HG02610 (cell line): ENCODE results near the gene ACOX1.

Experiments used
- ATAC-seq: cut with Tn5 transposase; IDR thresholded peaks from one replicate; pipeline ENCODE4 v1.9.1; 2021; ENCODE audit warnings: mild to moderate bottlenecking, moderate library complexity; ENCODE audit not compliant: unreplicated experiment

The ACOX1 gene

DNA sequence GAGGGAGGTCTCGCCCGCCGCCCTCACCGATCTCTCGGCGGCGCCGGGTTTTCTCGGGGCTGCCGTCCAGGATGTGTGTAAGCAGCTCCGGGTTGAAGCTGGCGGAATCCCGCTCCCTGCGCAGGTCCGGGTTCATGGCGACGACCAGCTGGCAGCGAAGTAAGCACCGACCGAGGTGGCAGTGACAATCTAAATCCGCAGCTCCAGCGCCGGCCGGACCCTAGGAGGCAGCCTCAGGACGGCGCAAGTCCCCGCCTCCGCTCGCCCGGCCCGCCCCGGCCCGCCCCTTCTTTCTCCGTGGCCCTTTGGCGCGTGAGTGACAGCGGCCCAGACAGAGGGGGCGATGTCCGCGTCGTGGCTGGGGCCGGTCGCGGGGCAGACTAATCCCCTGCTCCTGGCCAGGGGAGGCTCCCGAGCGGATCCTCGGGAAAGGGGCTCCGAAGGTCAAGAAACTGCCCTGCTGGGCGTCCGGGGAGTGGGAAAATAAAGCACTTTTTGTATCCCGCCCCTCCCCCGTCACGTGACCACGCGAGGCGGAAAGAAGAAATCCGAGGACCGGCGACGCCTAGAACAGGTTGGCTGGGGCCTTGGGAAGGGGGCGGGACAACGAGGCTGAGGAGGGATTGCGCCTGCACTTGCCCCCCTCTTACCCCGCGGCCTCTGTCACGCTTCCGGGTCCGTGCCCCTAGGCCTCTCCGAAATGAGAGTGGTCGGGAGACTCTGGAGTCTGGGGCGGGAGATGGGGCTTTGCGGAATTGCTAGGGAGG lies at the start of gene ACOX1, which contains the start of gene TEN1:
Gene ACOX1 (minus strand): TSS at position 229 of the 767 bp plus-strand sequence. CDS start 93 bp downstream, at position 136.
Gene TEN1 (plus strand): TSS at position 303 of the 767 bp plus-strand sequence. CDS start 6,953 bp downstream, outside the sequence.
- peak; percentile 90 for ATAC-seq

DNA sequence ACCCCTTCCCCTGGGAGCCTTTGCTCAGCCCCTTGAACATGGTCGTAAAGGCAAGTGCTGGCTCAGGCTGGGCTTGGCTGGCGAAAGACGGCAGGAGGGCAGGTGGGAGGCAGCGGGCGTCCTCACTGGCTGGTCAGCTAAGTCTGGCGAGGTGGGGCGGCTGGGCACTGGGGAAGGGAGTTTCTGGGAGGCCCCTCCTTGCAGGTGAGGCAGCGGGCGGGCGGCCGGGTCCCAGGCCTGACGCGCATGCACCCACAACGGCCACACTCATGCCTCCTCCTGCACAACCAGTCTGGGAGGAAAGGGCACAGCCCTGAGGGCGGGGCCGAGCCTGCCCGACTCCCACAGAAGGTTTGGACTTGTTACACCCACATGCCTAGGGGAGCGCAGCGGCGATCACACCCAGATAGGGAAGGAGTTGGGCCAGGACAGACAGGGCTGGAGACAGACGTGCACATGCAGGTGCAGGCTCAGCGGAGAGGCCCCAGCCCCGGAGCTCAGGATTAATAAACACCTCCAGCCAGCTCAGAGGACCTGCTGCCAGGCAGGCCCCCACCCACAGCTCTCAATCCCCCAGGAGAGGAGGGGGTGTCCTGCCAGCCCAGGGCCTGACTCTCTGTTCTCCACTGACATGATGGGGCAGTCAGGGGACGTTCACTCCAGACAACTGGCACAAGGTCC lies 48.3 kb upstream of the ACOX1 start, which contains the start of gene EVPL:
Gene EVPL (minus strand): TSS at position 148 of the 681 bp plus-strand sequence. CDS start 108 bp downstream, at position 40.
- ATAC-seq, result no peak

GRCh38 chr17:76026714-76027158 lies 47.8 kb upstream of the ACOX1 start:
- ATAC-seq, result no peak

DNA sequence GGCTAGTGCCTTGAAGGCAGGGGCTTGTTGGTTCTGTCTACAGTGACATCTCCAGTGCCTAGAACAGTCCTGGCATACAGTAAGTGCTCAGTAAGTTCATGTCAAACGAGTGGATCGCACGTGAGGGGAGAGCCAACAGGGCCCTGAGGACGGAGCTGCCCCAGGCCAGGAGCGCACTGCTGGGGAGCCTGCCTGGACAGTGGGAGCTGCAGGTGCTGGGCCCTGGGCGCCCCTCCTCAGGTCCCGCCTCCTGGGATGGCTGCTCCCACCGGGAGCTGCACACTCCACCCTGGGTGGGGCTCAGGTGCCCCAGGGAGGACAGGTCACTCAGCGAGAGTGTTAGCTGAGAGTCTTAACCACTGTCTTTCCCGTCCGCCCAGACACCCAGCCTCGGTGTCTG lies 46.3 kb upstream of the ACOX1 start:
- ATAC-seq, result no peak

GRCh38 chr17:76024353-76024752 lies 45.4 kb upstream of the ACOX1 start:
- no peak for ATAC-seq

DNA sequence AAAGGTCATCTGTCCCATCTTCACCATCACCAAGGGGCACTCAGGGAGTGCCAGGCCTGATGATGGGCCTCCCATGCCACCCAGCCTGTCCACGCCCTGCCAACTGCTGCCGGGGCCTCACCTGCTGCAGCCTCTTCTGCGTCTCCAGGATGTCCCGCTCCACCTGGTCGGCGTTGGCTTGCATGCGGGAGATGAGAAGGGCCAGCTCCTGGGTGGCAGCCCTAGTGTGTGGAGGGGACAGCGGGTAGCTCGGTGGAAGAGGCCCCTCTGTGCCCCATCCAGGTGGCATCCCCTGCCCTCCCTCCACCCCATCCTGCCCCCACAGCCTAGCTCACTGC lies 44.9 kb upstream of the ACOX1 start:
- no peak for ATAC-seq

GRCh38 chr17:76022973-76023899 lies 44.3 kb upstream of the ACOX1 start:
- no peak for ATAC-seq

DNA sequence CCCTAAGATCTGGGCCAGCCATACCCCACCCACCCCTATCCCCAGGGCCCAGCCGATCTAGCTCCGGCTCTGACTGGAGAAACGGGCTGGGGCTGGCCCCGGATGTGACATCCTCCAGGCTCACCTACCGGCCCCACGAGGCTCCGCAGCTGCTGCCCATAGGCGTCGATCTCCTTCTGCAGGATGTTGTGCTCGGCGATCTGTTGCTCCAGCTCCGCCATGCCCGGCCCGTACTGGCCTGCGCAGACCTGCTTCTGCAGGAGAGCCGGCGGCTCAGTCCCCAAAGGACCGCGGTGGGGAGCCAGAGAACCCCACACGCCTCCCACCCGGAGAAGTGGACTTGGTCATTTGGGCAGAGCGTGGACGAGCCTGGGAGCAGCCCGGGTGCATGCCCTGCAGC lies 43.3 kb upstream of the ACOX1 start:
- no peak for ATAC-seq

DNA sequence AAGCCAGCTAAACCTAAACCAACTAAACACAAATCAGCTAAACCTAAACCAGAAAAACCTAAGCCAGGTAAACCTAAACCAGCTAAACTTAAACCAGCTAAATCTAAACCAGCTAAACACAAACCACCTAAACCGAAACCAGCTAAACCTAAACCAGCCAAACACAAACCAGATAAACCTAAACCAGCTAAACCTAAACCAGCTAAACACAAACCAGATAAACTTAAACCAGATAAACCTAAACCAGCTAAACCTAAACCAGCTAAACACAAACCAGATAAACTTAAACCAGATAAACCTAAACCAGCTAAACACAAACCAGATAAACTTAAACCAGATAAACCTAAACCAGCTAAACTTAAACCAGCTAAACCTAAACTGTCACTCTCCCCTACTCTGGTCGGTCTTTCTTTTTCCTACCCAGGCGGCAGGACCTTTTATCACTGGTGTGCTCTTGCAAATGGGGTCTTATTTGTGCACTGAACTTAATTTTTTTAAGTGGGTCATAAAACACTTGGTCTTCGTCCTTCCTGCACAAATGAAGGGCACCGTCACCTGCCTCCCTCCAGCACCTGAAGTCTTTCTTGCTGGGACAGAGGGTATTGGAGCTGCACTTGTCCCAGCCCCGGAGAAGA lies 41.0 kb upstream of the ACOX1 start:
- no peak for ATAC-seq

- ATAC-seq, result no peak
Measured at GRCh38 chr17:76018801-76019200, 39.8 kb upstream of the ACOX1 start.

- no peak for ATAC-seq
Measured at GRCh38 chr17:76018340-76018680, 39.3 kb upstream of the ACOX1 start.

GRCh38 chr17:76017481-76018339 lies 38.7 kb upstream of the ACOX1 start:
- no peak for ATAC-seq

- no peak for ATAC-seq
Measured at GRCh38 chr17:76014925-76015261, 35.9 kb upstream of the ACOX1 start.

DNA sequence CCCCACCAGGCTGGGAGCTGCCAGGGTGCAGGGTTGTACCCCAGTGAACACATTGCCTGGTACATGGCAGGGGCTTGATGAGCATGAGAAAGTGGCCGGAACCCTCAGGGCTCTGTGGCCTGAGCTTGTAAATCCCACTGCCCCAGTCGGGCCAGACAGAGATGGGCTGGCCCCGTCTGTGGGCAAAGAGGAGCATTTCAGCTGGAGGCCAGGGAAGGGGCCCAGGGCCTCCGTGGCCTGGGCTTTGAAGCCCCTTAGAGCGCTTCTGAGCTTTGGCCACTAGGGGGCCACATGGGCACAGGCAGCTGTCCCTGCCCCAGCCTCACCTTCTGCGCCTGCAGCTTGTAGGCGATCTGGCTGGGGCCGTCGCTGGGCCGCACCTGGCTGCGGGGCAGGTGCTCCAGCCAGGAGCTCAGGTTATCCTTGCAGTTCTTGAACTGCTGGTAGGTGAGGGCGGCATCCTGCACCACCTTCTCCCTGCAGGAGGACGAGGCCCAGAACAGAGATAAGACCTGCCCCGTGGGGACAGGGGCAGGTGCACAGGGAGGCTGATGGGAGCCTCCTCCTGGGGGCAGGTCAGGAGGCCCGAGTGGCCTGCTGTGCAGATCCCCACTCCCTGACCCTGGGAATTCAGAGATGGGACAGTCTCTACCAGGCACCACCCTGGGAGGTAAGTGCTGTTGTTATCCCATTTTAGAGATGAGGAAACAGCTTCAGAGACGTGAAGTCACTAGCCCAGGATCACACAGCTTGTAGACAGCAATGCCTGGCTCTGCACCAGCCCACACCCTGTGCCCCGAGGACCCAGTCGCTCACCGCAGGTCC lies 35.3 kb upstream of the ACOX1 start:
- ATAC-seq, result no peak

GRCh38 chr17:76013377-76013932 lies 34.5 kb upstream of the ACOX1 start:
- ATAC-seq, result no peak

GRCh38 chr17:76011951-76012350 lies 33.0 kb upstream of the ACOX1 start:
- ATAC-seq, result no peak

GRCh38 chr17:76009969-76010661 lies 31.1 kb upstream of the ACOX1 start:
- ATAC-seq, result no peak

GRCh38 chr17:76009447-76009846 lies 30.5 kb upstream of the ACOX1 start:
- no peak for ATAC-seq
